Ascending aorta (tissue), 2 donors: ENCODE measurements around the gene KLF2. TPM values are rescaled to one million over a fixed set of nuclear protein-coding genes. Genes with fewer than 3 reads are reported as not detected.
A peak's percentile ranks its signal among the peaks of the same experiment; 100 is the strongest.

Experiments used
- DNase-seq, 2 donors: peaks; one replicate each; pipeline ENCODE4 v3.0.0-alpha.2; 2019; ENCODE audit warnings: low spot score in 2 of 2
- H3K27ac ChIP-seq, 2 donors: fragments of 200-600 bp; sonication (generic); one replicate each; pipeline ENCODE4 v1.5.1; 2016 to 2017; ENCODE audit warnings: mild to moderate bottlenecking in 1 of 2
- H3K27me3 ChIP-seq: fragments of 200-600 bp; sonication (generic); one replicate; pipeline ENCODE4 v1.5.1; 2017
- H3K36me3 ChIP-seq, 2 donors: fragments of 200-600 bp; sonication (generic); one replicate each; pipeline ENCODE4 v1.5.1; 2016
- H3K4me1 ChIP-seq, 2 donors: fragments of 200-600 bp; sonication (generic); one replicate each; pipeline ENCODE4 v1.5.1; 2016 to 2017; ENCODE audit warnings: mild to moderate bottlenecking in 1 of 2
- H3K4me3 ChIP-seq, 2 donors: fragments of 200-600 bp; sonication (generic); one replicate each; pipeline ENCODE4 v1.5.1; 2016 to 2017; ENCODE audit warnings: mild to moderate bottlenecking in 1 of 2
- H3K9me3 ChIP-seq, 2 donors: fragments of 200-600 bp; sonication (generic); one replicate each; pipeline ENCODE4 v1.5.1; 2016
- CTCF ChIP-seq, 3 experiments: fragments of 200-600 bp in 2 of 3; fragments of 450-650 bp in 1 of 3; sonication (generic) in 2 of 3; IDR thresholded peaks; one replicate each; pipeline ENCODE4 v1.5.1; 2016 to 2019; ENCODE audit warnings: antibody characterized with exemption in 3 of 3, mild to moderate bottlenecking in 1 of 3, moderate library complexity in 1 of 3
- intact Hi-C: fragments of 100-400 bp; cut with DNase I; formaldehyde crosslinking; loops from one replicate; pipeline ENCODE4 v1.15.1; 2023
- total RNA-seq: library from RNA; depleted of rRNA; stranded (reverse); fragments of >200 nt; gene quantifications from one replicate; pipeline ENCODE4 v1.1.0, GENCODE V29; 2016

The KLF2 gene
- total RNA-seq, 1 donor from 2014 or later = 281 TPM

- no peaks in the 10 kb centered on the region for H3K9me3 ChIP-seq
- H3K4me3 ChIP-seq = peak overlapping the region; percentile 97 to 99
- no peaks in the 10 kb centered on the region for H3K27me3 ChIP-seq
- DNase-seq = no peak
- intact Hi-C loops = loop anchor here (2.0 to 10.0 kb wide), 2 partner anchors 43 to 1949 kb away; partner anchors contain the start of gene IQCN
- peak overlapping the region; percentile 86 to 96 for H3K27ac ChIP-seq
- peak in 1 of 3 experiments; percentile 1 for TF ChIP-seq CTCF (IDR thresholded peaks at IDR 0.05)
- peaks cover 2 to 35% of the 10 kb centered on the region in 2 donors for H3K4me1 ChIP-seq
- peaks cover 23 to 44% of the 10 kb centered on the region in 2 donors for H3K36me3 ChIP-seq
Observed at GRCh38 chr19:16325641-16326400, 1.2 kb downstream of the KLF2 start.

GRCh38 chr19:16326401-16327168, 2.0 kb downstream of the KLF2 start:
- Histone ChIP-seq H3K4me1 (peaks cover 5 to 40% of the 10 kb centered on the region in 2 donors), H3K9me3 (no peaks in the 10 kb centered on the region), H3K27ac (peak overlapping the region; percentile 86 to 96), H3K36me3 (peaks cover 23 to 44% of the 10 kb centered on the region in 2 donors), H3K27me3 (no peaks in the 10 kb centered on the region), H3K4me3 (peak overlapping the region; percentile 97 to 99)
- intact Hi-C loops = loop anchor here (10.0 kb wide), 1 partner anchor 1948 kb away; the partner anchor contains the start of gene IQCN
- TF ChIP-seq CTCF (IDR thresholded peaks at IDR 0.05) = no peak
- DNase-seq = no peak

- H3K27ac ChIP-seq = peak overlapping the region; percentile 86 to 96
- no peaks in the 10 kb centered on the region for H3K9me3 ChIP-seq
- TF ChIP-seq CTCF (IDR thresholded peaks at IDR 0.05) = no peak
- peaks cover 5 to 40% of the 10 kb centered on the region in 2 donors for H3K4me1 ChIP-seq
- H3K27me3 ChIP-seq = no peaks in the 10 kb centered on the region
- H3K36me3 ChIP-seq = peaks cover 23 to 44% of the 10 kb centered on the region in 2 donors
- peak overlapping the region; percentile 97 to 99 for H3K4me3 ChIP-seq
- DNase-seq = no peak
- intact Hi-C loops = loop anchor here (10.0 kb wide), 1 partner anchor 1948 kb away; the partner anchor contains the start of gene IQCN
Observed at GRCh38 chr19:16327169-16327475, 2.5 kb downstream of the KLF2 start.

GRCh38 chr19:16327501-16327900, 2.9 kb downstream of the KLF2 start:
- intact Hi-C loops = loop anchor here (10.0 kb wide), 1 partner anchor 1947 kb away; the partner anchor contains the start of gene IQCN
- H3K9me3 ChIP-seq = no peaks in the 10 kb centered on the region
- H3K4me1 ChIP-seq = peaks cover 5 to 40% of the 10 kb centered on the region in 2 donors
- peak overlapping the region; percentile 86 to 96 for H3K27ac ChIP-seq
- H3K27me3 ChIP-seq = no peaks in the 10 kb centered on the region
- H3K4me3 ChIP-seq = peak overlapping the region; percentile 97 to 99
- no peak for DNase-seq
- no peak for TF ChIP-seq CTCF (IDR thresholded peaks at IDR 0.05)
- peaks cover 23 to 44% of the 10 kb centered on the region in 2 donors for H3K36me3 ChIP-seq

- Histone ChIP-seq H3K4me3 (peak overlapping the region; percentile 97 to 99), H3K36me3 (peaks cover 23 to 44% of the 10 kb centered on the region in 2 donors), H3K9me3 (no peaks in the 10 kb centered on the region), H3K27ac (peak overlapping the region; percentile 86 to 96), H3K27me3 (no peaks in the 10 kb centered on the region), H3K4me1 (peaks cover 5 to 40% of the 10 kb centered on the region in 2 donors)
- intact Hi-C loops = loop anchor here (2.0 to 10.0 kb wide), 2 partner anchors 55 to 1947 kb away; partner anchors contain the start of gene IQCN
- no peak for TF ChIP-seq CTCF (IDR thresholded peaks at IDR 0.05)
- peak; percentile 80 to 93 for DNase-seq
Observed at GRCh38 chr19:16327911-16328823, 3.5 kb downstream of the KLF2 start.
